GM12892 (cell line): ENCODE results near the gene MAGI2.

Experiments used
- POLR2A ChIP-seq: IDR thresholded peaks from 2 replicates; pipeline ENCODE4 v1.6.1; 2011; ENCODE audit warnings: low read depth, low read length, control low read depth
- POLR2AphosphoS5 ChIP-seq: IDR thresholded peaks from 2 replicates; pipeline ENCODE4 v1.6.1; 2011; ENCODE audit warnings: low read depth, low read length, control low read depth

DNA sequence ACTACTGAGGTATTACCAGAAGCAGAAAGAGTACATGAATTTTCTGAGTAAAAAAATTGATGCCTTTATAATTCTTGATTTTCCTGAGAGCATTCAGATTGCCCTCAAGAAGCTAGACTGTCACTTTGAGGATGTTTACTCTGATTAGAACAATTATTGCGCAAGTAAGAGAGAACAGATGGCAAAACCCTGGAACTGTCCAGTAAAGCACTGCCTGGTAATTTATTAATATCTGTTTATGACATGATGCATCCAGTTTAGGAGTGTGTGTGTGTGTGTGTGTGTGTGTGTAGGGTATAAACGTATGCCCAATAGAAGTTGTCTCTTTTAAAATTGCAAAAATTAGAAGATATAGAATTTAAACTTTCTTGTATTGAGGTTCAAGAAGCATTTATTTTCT is 1275.1 kb downstream of the MAGI2 start:
- no peak for TF ChIP-seq POLR2A
- TF ChIP-seq POLR2AphosphoS5 = no peak
